Loucy (cell line): Measurements from ENCODE around the gene CLTA.

ENCODE experiments used
- H2AFZ ChIP-seq: fragments of 200-600 bp; sonication (generic); 2 replicates; pipeline ENCODE4 v1.6.0; 2016; ENCODE audit warnings: antibody characterized with exemption, mild to moderate bottlenecking, low read length, moderate library complexity
- H3F3A ChIP-seq: fragments of 200-600 bp; 2 replicates; pipeline ENCODE4 v1.6.0; 2016; ENCODE audit warnings: antibody characterized with exemption, low read depth, mild to moderate bottlenecking
- H3K27me3 ChIP-seq: fragments of 200-600 bp; sonication (generic); 2 replicates; pipeline ENCODE4 v1.6.1; 2014; ENCODE audit warnings: low read length, mild to moderate bottlenecking; ENCODE audit not compliant: insufficient read depth, poor library complexity, severe bottlenecking
- H3K36me3 ChIP-seq: fragments of 200-600 bp; sonication (generic); 2 replicates; pipeline ENCODE4 v1.6.1; 2016; ENCODE audit warnings: low read length; ENCODE audit not compliant: insufficient read depth
- H3K4me1 ChIP-seq: fragments of 200-600 bp; sonication (generic); 2 replicates; pipeline ENCODE4 v1.5.1; 2014; ENCODE audit warnings: low read length, mild to moderate bottlenecking; ENCODE audit not compliant: insufficient read depth, poor library complexity, severe bottlenecking
- H3K4me2 ChIP-seq: fragments of 200-600 bp; sonication (generic); 2 replicates; pipeline ENCODE4 v1.6.0; 2014; ENCODE audit warnings: antibody characterized with exemption, low read length, low read depth, mild to moderate bottlenecking; ENCODE audit not compliant: poor library complexity, severe bottlenecking
- H3K4me3 ChIP-seq: fragments of 200-600 bp; sonication (generic); 2 replicates; pipeline ENCODE4 v1.5.1; 2014; ENCODE audit warnings: low read length, mild to moderate bottlenecking, mixed read lengths; ENCODE audit not compliant: poor library complexity, severe bottlenecking
- H3K79me2 ChIP-seq: fragments of 200-600 bp; sonication (generic); 2 replicates; pipeline ENCODE4 v1.6.1; 2014; ENCODE audit warnings: low read length; ENCODE audit not compliant: insufficient read depth
- H3K9ac ChIP-seq: fragments of 200-600 bp; sonication (generic); 2 replicates; pipeline ENCODE4 v1.6.0; 2014; ENCODE audit warnings: mild to moderate bottlenecking, low read depth, low read length, moderate library complexity; ENCODE audit not compliant: poor library complexity, severe bottlenecking
- H3K9me2 ChIP-seq: fragments of 200-600 bp; sonication (generic); replicated peaks from 2 replicates; pipeline ENCODE4 v1.6.1; 2016; ENCODE audit warnings: low read depth, low read length, mixed read lengths
- H3K9me3 ChIP-seq: fragments of 200-600 bp; sonication (generic); 2 replicates; pipeline ENCODE4 v1.6.1; 2014; ENCODE audit warnings: mild to moderate bottlenecking, antibody characterized with exemption, low read length, low read depth; ENCODE audit not compliant: insufficient read depth
- H4K20me1 ChIP-seq: fragments of 200-600 bp; sonication (generic); 2 replicates; pipeline ENCODE4 v1.6.0; 2014; ENCODE audit warnings: antibody characterized with exemption, low read length, mild to moderate bottlenecking; ENCODE audit not compliant: insufficient read depth, poor library complexity, severe bottlenecking
- CTCF ChIP-seq: fragments of 200-600 bp; sonication (generic); conservative IDR thresholded peaks from 2 replicates; pipeline ENCODE4 v1.5.1; 2014; ENCODE audit warnings: mild to moderate bottlenecking, antibody characterized with exemption, low read length
- EZH2phosphoT487 ChIP-seq: fragments of 200-600 bp; IDR thresholded peaks from 2 replicates; pipeline ENCODE4 v1.6.1; 2018; ENCODE audit warnings: antibody characterized with exemption, mild to moderate bottlenecking, moderate library complexity, borderline replicate concordance

The CLTA gene

DNA sequence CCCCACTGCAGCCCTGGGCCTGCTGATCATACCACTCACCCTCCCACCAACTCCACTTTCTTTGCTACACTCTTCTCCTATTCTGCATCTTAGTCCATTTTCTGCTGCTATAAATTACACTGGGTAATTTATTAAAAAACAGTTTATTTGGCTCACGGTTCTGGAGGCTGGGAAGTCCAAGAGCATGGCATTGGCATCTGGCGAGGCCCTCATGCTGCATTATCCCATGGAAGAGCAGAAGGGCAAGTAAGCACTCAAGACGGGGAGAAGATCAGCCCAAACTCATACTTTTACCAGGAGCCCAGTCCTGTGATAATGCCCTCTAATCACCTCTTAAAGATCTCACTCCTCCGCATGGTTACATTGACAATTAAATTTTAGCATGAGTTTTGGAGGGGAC lies 44.8 kb upstream of the CLTA start:
- peaks cover 66% of the 10 kb centered on the region for H3K4me1 ChIP-seq
- no peaks in the 10 kb centered on the region for H3K36me3 ChIP-seq
- H3K9me3 ChIP-seq: no peaks in the 10 kb centered on the region
- peaks cover 44% of the 10 kb centered on the region for H3K79me2 ChIP-seq
- H3K9me2 ChIP-seq: no peaks in the 10 kb centered on the region
- no peak overlapping the region for H3K4me2 ChIP-seq
- H3K9ac ChIP-seq: no peak overlapping the region
- H4K20me1 ChIP-seq: no peaks in the 10 kb centered on the region
- no peaks in the 10 kb centered on the region for H3K27me3 ChIP-seq
- H2AFZ ChIP-seq: no peak overlapping the region
- TF ChIP-seq CTCF (no peak), EZH2phosphoT487 (no peak)
- no peak overlapping the region for H3K4me3 ChIP-seq
- H3F3A ChIP-seq: no peaks in the 10 kb centered on the region

GRCh38 chr9:36146651-36147050 lies 44.1 kb upstream of the CLTA start:
- no peak overlapping the region for H3K4me3 ChIP-seq
- no peaks in the 10 kb centered on the region for H3K9me2 ChIP-seq
- TF ChIP-seq CTCF (no peak), EZH2phosphoT487 (no peak)
- no peak overlapping the region for H3K4me2 ChIP-seq
- no peaks in the 10 kb centered on the region for H4K20me1 ChIP-seq
- H3K36me3 ChIP-seq: no peaks in the 10 kb centered on the region
- no peaks in the 10 kb centered on the region for H3F3A ChIP-seq
- peaks cover 42% of the 10 kb centered on the region for H3K79me2 ChIP-seq
- H3K4me1 ChIP-seq: peaks cover 66% of the 10 kb centered on the region
- H3K9me3 ChIP-seq: no peaks in the 10 kb centered on the region
- H3K27me3 ChIP-seq: no peaks in the 10 kb centered on the region
- H2AFZ ChIP-seq: no peak overlapping the region
- no peak overlapping the region for H3K9ac ChIP-seq

DNA sequence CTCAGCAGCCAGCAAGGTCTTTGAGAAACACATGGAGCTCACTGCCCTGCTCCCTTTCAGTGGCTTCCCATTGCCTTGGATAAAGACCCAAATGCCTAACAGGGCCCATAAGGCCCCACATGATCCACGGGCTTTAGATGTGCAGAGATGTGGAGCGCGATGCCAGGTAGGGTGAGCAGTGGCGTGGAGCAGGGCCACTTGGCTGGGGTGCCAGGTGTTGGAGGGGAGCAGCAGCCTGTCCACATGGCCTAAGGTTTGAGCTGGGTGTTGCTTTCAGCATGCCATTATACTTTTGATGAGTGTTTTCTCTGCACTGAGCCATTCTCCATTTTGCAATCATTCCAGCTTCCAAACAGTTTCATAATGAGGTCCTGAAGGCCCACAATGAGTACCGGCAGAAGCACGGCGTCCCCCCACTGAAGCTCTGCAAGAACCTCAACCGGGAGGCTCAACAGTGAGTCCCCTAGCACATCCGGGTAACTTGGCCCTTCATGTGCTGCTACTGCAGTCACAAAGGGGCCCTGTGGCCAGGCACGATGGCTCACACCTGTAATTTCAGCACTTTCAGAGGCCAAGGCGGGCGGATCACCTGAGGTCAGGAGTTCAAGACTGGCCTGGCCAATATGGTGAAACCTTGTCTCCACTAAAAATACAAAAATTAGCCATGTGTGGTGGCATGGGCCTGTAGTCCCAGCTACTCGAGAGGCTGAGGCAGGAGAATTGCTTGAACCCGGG lies 43.1 kb upstream of the CLTA start:
- Histone ChIP-seq H3K9me3 (no peaks in the 10 kb centered on the region), H3K9ac (no peak overlapping the region), H3K79me2 (peaks cover 34% of the 10 kb centered on the region), H3K36me3 (no peaks in the 10 kb centered on the region), H3K27me3 (no peaks in the 10 kb centered on the region), H4K20me1 (no peaks in the 10 kb centered on the region), H2AFZ (no peak overlapping the region), H3K4me1 (peaks cover 62% of the 10 kb centered on the region), H3K4me2 (no peak overlapping the region), H3K9me2 (no peaks in the 10 kb centered on the region), H3K4me3 (no peak overlapping the region), H3F3A (no peaks in the 10 kb centered on the region)
- TF ChIP-seq EZH2phosphoT487 (no peak), CTCF (no peak)
